ENCODE data around the gene PLAC9.

The PLAC9 gene

GRCh38 chr10:80136134-80136571 is 3.6 kb downstream of the PLAC9 start:
- no peaks in the 10 kb centered on the region for H3K9me3 ChIP-seq (ENCODE audit: control insufficient read depth, insufficient read depth, low read depth, low read length)
- H3K4me3 ChIP-seq (ENCODE audit: low read depth, low read length), result no peak overlapping the region
- ChIA-PET POLR2A (no interaction called here), CTCF (interaction anchor here (1.0 kb wide), 1 partner anchor 121 kb away, joined by 3 read pairs; no protein-coding TSS in a partner anchor)
- H3K27ac ChIP-seq (ENCODE audit: extremely low read depth, low read depth, low read length), result no peak overlapping the region
- TF ChIP-seq ZIC2 (tag by site-specific recombination; IDR thresholded peaks at IDR 0.05) (peak; percentile 61), RBAK (tag by site-specific recombination; IDR thresholded peaks at IDR 0.05) (no peak), ZNF768 (tag by site-specific recombination; IDR thresholded peaks at IDR 0.05) (no peak), ZNF571 (tag by site-specific recombination; IDR thresholded peaks at IDR 0.05) (no peak), GLIS1 (tag by site-specific recombination; IDR thresholded peaks at IDR 0.05) (peak; percentile 79)
- TF ChIP-seq, protein P1, sequence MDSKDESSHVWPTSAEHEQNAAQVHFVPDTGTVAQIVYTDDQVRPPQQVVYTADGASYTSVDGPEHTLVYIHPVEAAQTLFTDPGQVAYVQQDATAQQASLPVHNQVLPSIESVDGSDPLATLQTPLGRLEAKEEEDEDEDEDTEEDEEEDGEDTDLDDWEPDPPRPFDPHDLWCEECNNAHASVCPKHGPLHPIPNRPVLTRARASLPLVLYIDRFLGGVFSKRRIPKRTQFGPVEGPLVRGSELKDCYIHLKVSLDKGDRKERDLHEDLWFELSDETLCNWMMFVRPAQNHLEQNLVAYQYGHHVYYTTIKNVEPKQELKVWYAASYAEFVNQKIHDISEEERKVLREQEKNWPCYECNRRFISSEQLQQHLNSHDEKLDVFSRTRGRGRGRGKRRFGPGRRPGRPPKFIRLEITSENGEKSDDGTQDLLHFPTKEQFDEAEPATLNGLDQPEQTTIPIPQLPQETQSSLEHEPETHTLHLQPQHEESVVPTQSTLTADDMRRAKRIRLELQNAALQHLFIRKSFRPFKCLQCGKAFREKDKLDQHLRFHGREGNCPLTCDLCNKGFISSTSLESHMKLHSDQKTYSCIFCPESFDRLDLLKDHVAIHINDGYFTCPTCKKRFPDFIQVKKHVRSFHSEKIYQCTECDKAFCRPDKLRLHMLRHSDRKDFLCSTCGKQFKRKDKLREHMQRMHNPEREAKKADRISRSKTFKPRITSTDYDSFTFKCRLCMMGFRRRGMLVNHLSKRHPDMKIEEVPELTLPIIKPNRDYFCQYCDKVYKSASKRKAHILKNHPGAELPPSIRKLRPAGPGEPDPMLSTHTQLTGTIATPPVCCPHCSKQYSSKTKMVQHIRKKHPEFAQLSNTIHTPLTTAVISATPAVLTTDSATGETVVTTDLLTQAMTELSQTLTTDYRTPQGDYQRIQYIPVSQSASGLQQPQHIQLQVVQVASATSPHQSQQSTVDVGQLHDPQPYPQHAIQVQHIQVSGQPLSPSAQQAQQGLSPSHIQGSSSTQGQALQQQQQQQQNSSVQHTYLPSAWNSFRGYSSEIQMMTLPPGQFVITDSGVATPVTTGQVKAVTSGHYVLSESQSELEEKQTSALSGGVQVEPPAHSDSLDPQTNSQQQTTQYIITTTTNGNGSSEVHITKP (tag by site-specific recombination; IDR thresholded peaks at IDR 0.05), result peak; percentile 27; the same call in 1 of the 2 replicates
- TF ChIP-seq, protein P2, sequence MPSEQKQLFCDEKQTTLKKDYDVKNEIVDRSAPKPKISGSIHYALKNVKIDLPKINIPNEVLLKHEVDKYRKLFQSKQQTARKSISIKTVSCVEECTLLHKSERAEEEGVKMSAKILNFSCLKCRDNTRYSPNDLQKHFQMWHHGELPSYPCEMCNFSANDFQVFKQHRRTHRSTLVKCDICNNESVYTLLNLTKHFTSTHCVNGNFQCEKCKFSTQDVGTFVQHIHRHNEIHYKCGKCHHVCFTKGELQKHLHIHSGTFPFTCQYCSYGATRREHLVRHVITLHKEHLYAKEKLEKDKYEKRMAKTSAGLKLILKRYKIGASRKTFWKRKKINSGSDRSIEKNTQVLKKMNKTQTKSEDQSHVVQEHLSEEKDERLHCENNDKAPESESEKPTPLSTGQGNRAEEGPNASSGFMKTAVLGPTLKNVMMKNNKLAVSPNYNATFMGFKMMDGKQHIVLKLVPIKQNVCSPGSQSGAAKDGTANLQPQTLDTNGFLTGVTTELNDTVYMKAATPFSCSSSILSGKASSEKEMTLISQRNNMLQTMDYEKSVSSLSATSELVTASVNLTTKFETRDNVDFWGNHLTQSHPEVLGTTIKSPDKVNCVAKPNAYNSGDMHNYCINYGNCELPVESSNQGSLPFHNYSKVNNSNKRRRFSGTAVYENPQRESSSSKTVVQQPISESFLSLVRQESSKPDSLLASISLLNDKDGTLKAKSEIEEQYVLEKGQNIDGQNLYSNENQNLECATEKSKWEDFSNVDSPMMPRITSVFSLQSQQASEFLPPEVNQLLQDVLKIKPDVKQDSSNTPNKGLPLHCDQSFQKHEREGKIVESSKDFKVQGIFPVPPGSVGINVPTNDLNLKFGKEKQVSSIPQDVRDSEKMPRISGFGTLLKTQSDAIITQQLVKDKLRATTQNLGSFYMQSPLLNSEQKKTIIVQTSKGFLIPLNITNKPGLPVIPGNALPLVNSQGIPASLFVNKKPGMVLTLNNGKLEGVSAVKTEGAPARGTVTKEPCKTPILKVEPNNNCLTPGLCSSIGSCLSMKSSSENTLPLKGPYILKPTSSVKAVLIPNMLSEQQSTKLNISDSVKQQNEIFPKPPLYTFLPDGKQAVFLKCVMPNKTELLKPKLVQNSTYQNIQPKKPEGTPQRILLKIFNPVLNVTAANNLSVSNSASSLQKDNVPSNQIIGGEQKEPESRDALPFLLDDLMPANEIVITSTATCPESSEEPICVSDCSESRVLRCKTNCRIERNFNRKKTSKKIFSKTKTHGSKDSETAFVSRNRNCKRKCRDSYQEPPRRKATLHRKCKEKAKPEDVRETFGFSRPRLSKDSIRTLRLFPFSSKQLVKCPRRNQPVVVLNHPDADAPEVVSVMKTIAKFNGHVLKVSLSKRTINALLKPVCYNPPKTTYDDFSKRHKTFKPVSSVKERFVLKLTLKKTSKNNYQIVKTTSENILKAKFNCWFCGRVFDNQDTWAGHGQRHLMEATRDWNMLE (tag by site-specific recombination; conservative IDR thresholded peaks at IDR 0.05; ENCODE audit: low read depth), result no peak
- TF ChIP-seq, protein P3, sequence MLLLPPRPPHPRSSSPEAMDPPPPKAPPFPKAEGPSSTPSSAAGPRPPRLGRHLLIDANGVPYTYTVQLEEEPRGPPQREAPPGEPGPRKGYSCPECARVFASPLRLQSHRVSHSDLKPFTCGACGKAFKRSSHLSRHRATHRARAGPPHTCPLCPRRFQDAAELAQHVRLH (tag by site-specific recombination; IDR thresholded peaks at IDR 0.05), result 0 out of 2 replicates have a peak, but pooled peaks have one; percentile 8
- H3K4me1 ChIP-seq (ENCODE audit: control insufficient read depth, insufficient read depth, low read length), result no peaks in the 10 kb centered on the region
- no peaks in the 10 kb centered on the region for H3K36me3 ChIP-seq (ENCODE audit: control insufficient read depth in 2 of 2, insufficient read depth in 1 of 2, low read length in 2 of 2)

DNA sequence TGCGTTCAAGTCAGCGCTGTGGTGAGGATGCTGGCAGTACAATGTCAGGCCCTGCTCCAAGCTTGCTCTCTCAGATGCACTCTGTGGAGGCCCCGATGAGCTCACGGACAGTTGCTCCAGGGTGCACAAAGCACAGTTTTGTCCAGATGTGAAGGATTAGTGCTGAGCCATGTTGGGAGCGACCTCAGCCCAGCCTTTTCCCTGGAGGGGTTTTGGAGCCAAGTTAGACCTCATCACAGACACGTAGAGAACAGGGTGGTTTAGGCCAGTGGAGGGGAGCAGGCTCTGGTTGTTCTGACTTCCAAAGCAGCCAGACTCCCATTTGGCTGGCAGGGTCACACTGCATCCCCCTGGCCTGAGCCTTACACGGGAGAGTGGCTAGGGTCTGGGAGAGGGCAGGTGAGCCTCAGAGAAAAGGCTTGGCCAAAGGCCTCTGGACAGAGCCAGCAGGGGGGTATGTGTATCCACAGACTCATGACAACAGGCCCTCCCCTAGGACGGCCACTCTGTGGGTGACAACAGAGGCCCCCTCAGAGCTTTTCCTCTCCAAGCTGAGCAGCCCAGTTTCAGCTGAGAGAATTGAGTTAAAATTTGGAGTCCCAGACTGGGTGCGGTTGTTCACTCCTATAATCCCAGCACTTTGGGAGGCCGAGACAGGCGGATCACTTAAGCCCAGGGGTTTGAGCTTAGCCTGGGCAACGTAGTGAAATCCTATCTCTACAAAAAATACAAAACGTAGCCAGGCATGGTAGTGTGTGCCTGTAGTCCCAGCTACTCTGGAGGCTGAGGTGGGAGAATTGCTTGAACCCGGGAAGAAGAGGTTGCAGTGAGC is 4.7 kb downstream of the PLAC9 start:
- ChIA-PET POLR2A (no interaction called here), CTCF (interaction anchor here (0.6 to 1.0 kb wide), 3 partner anchors 90 to 123 kb away, joined by 3 read pairs; no protein-coding TSS in a partner anchor)
- no peaks in the 10 kb centered on the region for H3K4me1 ChIP-seq (ENCODE audit: control insufficient read depth, insufficient read depth, low read length)
- H3K4me3 ChIP-seq (ENCODE audit: low read depth, low read length), result no peak overlapping the region
- H3K27ac ChIP-seq (ENCODE audit: extremely low read depth, low read depth, low read length), result no peak overlapping the region
- no peaks in the 10 kb centered on the region for H3K9me3 ChIP-seq (ENCODE audit: control insufficient read depth, insufficient read depth, low read depth, low read length)
- H3K36me3 ChIP-seq (ENCODE audit: control insufficient read depth in 2 of 2, insufficient read depth in 1 of 2, low read length in 2 of 2), result no peaks in the 10 kb centered on the region
- TF ChIP-seq ZNF521 (tag by site-specific recombination; IDR thresholded peaks at IDR 0.05) (no peak), GLIS1 (tag by site-specific recombination; IDR thresholded peaks at IDR 0.05) (peak; percentile 73)

- Histone ChIP-seq H3K4me1 (ENCODE audit: control insufficient read depth, insufficient read depth, low read length) (no peaks in the 10 kb centered on the region), H3K27ac (ENCODE audit: extremely low read depth, low read depth, low read length) (no peak overlapping the region), H3K36me3 (ENCODE audit: control insufficient read depth in 2 of 2, insufficient read depth in 1 of 2, low read length in 2 of 2) (no peaks in the 10 kb centered on the region), H3K4me3 (ENCODE audit: low read depth, low read length) (no peak overlapping the region), H3K9me3 (ENCODE audit: control insufficient read depth, insufficient read depth, low read depth, low read length) (no peaks in the 10 kb centered on the region)
- POLR2A ChIA-PET, result no interaction called here
- no peak for TF ChIP-seq ZNF670 (tag by site-specific recombination; IDR thresholded peaks at IDR 0.05; ENCODE audit: low read depth)
- TF ChIP-seq ZNF157 (tag by site-specific recombination; IDR thresholded peaks at IDR 0.05), result no peak
- CTCF ChIA-PET, result interaction anchor here (0.8 to 1.1 kb wide), 2 partner anchors 123 kb away, joined by 3 to 4 read pairs; no protein-coding TSS in a partner anchor
Observed at GRCh38 chr10:80137920-80138319, 5.4 kb downstream of the PLAC9 start.

Data from HEK293 (cell line).